Mesendoderm (in vitro differentiated cells): ENCODE measurements around the gene MTMR6.
"Not testable (repeated sequence)": the region's sequence is repeated elsewhere in the genome, so short reads cannot be mapped to it uniquely, and the experiment has no call there.

Experiments
- DNase-seq: peaks from one replicate; pipeline ENCODE4 v3.0.0; 2013
- H2AK5ac ChIP-seq: 2 replicates; pipeline ENCODE4 v1.6.1; 2013; ENCODE audit warnings: low read length, inconsistent platforms
- H2BK120ac ChIP-seq: 2 replicates; pipeline ENCODE4 v1.6.1; 2013; ENCODE audit warnings: low read depth, mild to moderate bottlenecking, low read length, moderate library complexity, mixed read lengths
- H2BK15ac ChIP-seq: replicated peaks from 2 replicates; pipeline ENCODE4 v1.6.1; 2013; ENCODE audit warnings: low read depth, mild to moderate bottlenecking, moderate library complexity
- H2BK5ac ChIP-seq: 2 replicates; pipeline ENCODE4 v1.6.1; 2013; ENCODE audit warnings: low read length, inconsistent platforms
- H3K18ac ChIP-seq: 2 replicates; pipeline ENCODE4 v1.6.1; 2013; ENCODE audit warnings: mild to moderate bottlenecking, low read length, mixed read lengths
- H3K23ac ChIP-seq: one replicate; pipeline ENCODE4 v1.6.1; 2013; ENCODE audit warnings: low read length
- H3K27ac ChIP-seq: 2 replicates; pipeline ENCODE4 v1.5.1; 2013; ENCODE audit warnings: low read depth, mild to moderate bottlenecking, inconsistent platforms, low read length, moderate library complexity
- H3K27me3 ChIP-seq: 2 replicates; pipeline ENCODE4 v1.6.1; 2013; ENCODE audit warnings: low read length, control low read depth, mild to moderate bottlenecking, inconsistent platforms; ENCODE audit not compliant: insufficient read depth, poor library complexity
- H3K36me3 ChIP-seq: 2 replicates; pipeline ENCODE4 v1.6.1; 2013; ENCODE audit warnings: low read length, inconsistent platforms; ENCODE audit not compliant: control insufficient read depth, insufficient read depth
- H3K4ac ChIP-seq: one replicate; pipeline ENCODE4 v1.6.1; 2013; ENCODE audit warnings: low read depth, mild to moderate bottlenecking, low read length, moderate library complexity
- H3K4me1 ChIP-seq: 2 replicates; pipeline ENCODE4 v1.6.1; 2013; ENCODE audit warnings: low read depth, low read length, inconsistent platforms; ENCODE audit not compliant: control insufficient read depth
- H3K4me2 ChIP-seq: 2 replicates; pipeline ENCODE4 v1.6.1; 2013; ENCODE audit warnings: low read length
- H3K4me3 ChIP-seq: 2 replicates; pipeline ENCODE4 v1.5.1; 2013; ENCODE audit warnings: mild to moderate bottlenecking, low read length
- H3K56ac ChIP-seq: one replicate; pipeline ENCODE4 v1.6.1; 2013; ENCODE audit warnings: low read length
- H3K79me1 ChIP-seq: 2 replicates; pipeline ENCODE4 v1.6.1; 2013; ENCODE audit warnings: low read length, inconsistent platforms
- H3K79me2 ChIP-seq: 2 replicates; pipeline ENCODE4 v1.6.1; 2013; ENCODE audit warnings: mild to moderate bottlenecking, low read length; ENCODE audit not compliant: control insufficient read depth, insufficient read depth
- H3K9ac ChIP-seq: 2 replicates; pipeline ENCODE4 v1.6.1; 2013; ENCODE audit warnings: low read length, inconsistent platforms
- H4K5ac ChIP-seq: one replicate; pipeline ENCODE4 v1.6.1; 2013; ENCODE audit warnings: low read length
- H4K8ac ChIP-seq: one replicate; pipeline ENCODE4 v1.6.1; 2013; ENCODE audit warnings: low read depth, mild to moderate bottlenecking, control low read depth, low read length, moderate library complexity
- WGBS: extraction: QIAGEN DNeasy Blood & Tissue Kit; methylation state at CpG from one replicate; pipeline ENCODE4 v1.1.7; 2013; ENCODE audit warnings: low lambda C conversion rate, missing lambda C conversion rate; ENCODE audit not compliant: insufficient coverage; ENCODE audit errors: extremely low coverage; 5-methylcytosine and 5-hydroxymethylcytosine counted together

The MTMR6 gene

GRCh38 chr13:25319771-25320170 lies 32.5 kb upstream of the MTMR6 start:
- Histone ChIP-seq H3K27ac (no peak overlapping the region), H3K23ac (no peak overlapping the region), H3K27me3 (no peaks in the 10 kb centered on the region), H2BK120ac (no peak overlapping the region), H2BK15ac (no peak overlapping the region), H3K4ac (no peak overlapping the region), H3K36me3 (no peaks in the 10 kb centered on the region), H3K9ac (no peak overlapping the region), H3K79me1 (no peaks in the 10 kb centered on the region), H3K4me3 (no peak overlapping the region), H4K5ac (no peak overlapping the region), H2AK5ac (no peak overlapping the region), H2BK5ac (no peak overlapping the region), H3K4me1 (no peaks in the 10 kb centered on the region), H3K4me2 (no peak overlapping the region), H3K18ac (no peak overlapping the region), H4K8ac (no peak overlapping the region), H3K56ac (no peak overlapping the region), H3K79me2 (no peaks in the 10 kb centered on the region)
- no peak for DNase-seq
- no CpG with 5 or more reads among the region's 1 CpG for whole genome bisulfite sequencing

- not testable (repeated sequence) for DNase-seq, H2BK120ac ChIP-seq, H3K4me2 ChIP-seq, H3K79me1 ChIP-seq, H3K23ac ChIP-seq, H2BK15ac ChIP-seq, H2AK5ac ChIP-seq, H3K36me3 ChIP-seq, H3K4ac ChIP-seq, H3K18ac ChIP-seq, H3K27me3 ChIP-seq, H3K4me3 ChIP-seq, H2BK5ac ChIP-seq, H4K5ac ChIP-seq, H3K56ac ChIP-seq, H3K9ac ChIP-seq, H3K27ac ChIP-seq, H4K8ac ChIP-seq, H3K4me1 ChIP-seq, H3K79me2 ChIP-seq
- no CpG with 5 or more reads among the region's 4 CpGs for WGBS
Observed at GRCh38 chr13:25318946-25319345, 31.7 kb upstream of the MTMR6 start.

DNA sequence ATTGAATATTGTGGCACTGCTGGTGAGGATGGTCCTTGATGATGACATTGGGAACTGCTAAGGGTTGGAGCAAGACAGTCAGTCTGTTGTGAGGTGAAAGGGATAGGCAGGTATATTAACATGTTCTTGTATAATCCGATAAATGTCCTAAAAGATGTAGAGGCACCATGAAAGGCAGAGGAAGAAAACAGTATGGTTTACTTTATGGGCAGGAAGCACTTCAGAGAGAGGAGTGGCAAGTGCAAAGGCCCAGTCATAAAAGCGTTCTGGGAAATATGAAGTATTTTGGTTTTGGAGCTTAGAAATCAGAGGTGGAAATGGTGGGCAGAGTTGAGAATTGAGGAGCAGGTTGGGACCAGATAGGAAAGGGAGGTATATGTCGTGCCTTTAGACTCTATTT lies 23.6 kb upstream of the MTMR6 start:
- peaks cover 4% of the 10 kb centered on the region for H3K79me2 ChIP-seq
- no peak overlapping the region for H3K23ac ChIP-seq
- H3K4ac ChIP-seq: no peak overlapping the region
- H4K8ac ChIP-seq: no peak overlapping the region
- no peaks in the 10 kb centered on the region for H3K27me3 ChIP-seq
- no peak overlapping the region for H2BK5ac ChIP-seq
- H3K79me1 ChIP-seq: peaks cover 3% of the 10 kb centered on the region
- no peak overlapping the region for H3K18ac ChIP-seq
- no peak overlapping the region for H3K9ac ChIP-seq
- H3K56ac ChIP-seq: no peak overlapping the region
- no peak overlapping the region for H2BK15ac ChIP-seq
- DNase-seq: no peak
- no peaks in the 10 kb centered on the region for H3K4me1 ChIP-seq
- no CpG with 5 or more reads among the region's 3 CpGs for WGBS
- no peak overlapping the region for H3K27ac ChIP-seq
- H3K36me3 ChIP-seq: peaks cover 3% of the 10 kb centered on the region
- H3K4me3 ChIP-seq: no peak overlapping the region
- no peak overlapping the region for H2AK5ac ChIP-seq
- no peak overlapping the region for H4K5ac ChIP-seq
- H3K4me2 ChIP-seq: no peak overlapping the region
- no peak overlapping the region for H2BK120ac ChIP-seq

DNA sequence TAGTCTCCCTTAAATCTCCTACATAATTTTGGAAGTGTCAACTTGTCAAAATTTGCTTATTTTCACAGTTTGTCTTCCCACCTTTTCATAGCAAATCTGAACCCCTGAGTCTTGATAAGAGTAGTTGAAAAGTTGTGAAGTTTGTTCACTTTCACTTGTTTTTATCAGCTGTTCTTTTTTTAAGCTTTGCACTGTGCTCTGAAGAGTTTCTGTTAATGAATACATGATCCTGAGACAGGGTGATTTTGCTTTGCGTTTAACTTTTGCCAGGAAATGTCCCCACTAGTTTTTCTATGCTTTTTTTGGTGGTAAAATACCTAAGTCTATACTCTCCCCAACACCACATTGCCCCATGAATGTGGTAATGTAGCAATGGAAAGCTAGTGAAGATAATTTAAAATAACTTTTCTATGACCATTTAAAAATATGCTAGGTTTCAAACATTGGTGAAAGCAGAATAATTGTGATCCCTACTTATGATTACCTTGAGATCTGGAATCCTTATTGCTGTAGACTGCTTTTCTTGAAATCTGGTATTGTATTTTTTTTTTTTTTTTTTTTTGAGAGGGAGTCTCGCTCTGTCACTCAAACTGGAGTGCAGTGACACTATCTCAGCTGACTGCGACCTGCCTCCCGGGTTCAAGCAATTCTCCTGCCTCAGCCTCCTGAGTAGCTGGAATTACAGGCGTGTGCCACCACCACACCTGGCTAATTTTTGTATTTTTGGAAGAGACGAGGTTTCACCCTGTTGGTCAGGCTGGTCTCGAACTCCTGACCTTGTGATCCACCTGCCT lies 19.6 kb upstream of the MTMR6 start:
- peaks cover 36% of the 10 kb centered on the region for H3K79me2 ChIP-seq
- WGBS: no CpG with 5 or more reads among the region's 7 CpGs
- H3K27me3 ChIP-seq: no peaks in the 10 kb centered on the region
- H2BK5ac ChIP-seq: no peak overlapping the region
- H2AK5ac ChIP-seq: no peak overlapping the region
- H3K36me3 ChIP-seq: peaks cover 3% of the 10 kb centered on the region
- H3K23ac ChIP-seq: no peak overlapping the region
- H4K5ac ChIP-seq: no peak overlapping the region
- H3K4ac ChIP-seq: no peak overlapping the region
- H3K4me2 ChIP-seq: no peak overlapping the region
- no peak overlapping the region for H3K18ac ChIP-seq
- no peak overlapping the region for H3K27ac ChIP-seq
- DNase-seq: no peak
- no peak overlapping the region for H3K9ac ChIP-seq
- peaks cover 2% of the 10 kb centered on the region for H3K4me1 ChIP-seq
- H3K56ac ChIP-seq: no peak overlapping the region
- no peak overlapping the region for H4K8ac ChIP-seq
- no peak overlapping the region for H2BK120ac ChIP-seq
- H3K79me1 ChIP-seq: peaks cover 11% of the 10 kb centered on the region
- H3K4me3 ChIP-seq: no peak overlapping the region
- H2BK15ac ChIP-seq: no peak overlapping the region

DNA sequence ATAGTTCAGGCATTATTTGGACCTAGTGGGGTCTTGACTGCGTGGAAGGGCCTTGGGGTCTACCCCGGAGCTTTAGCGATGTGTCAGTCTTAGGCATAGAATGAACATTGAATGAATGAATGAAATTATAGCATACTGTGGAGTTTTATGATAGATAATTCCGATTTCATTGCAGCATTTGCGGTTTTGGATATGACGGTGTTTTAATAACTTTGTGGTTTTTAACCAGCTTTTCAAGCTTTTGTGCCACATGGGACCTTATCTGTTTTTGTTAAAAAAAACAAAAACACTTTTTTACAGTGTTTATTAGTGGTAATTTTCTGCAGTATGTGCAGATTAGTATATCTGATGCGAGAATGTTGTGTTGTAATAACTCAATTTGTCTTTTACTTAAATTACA lies 14.8 kb upstream of the MTMR6 start:
- peak overlapping the region; percentile 8 for H3K4me2 ChIP-seq
- H3K36me3 ChIP-seq: no peaks in the 10 kb centered on the region
- H2AK5ac ChIP-seq: no peak overlapping the region
- no peak overlapping the region for H3K18ac ChIP-seq
- H3K4me3 ChIP-seq: peak overlapping the region; percentile 71
- no peak overlapping the region for H2BK15ac ChIP-seq
- WGBS: no CpG with 5 or more reads among the region's 7 CpGs
- no peak overlapping the region for H4K8ac ChIP-seq
- H4K5ac ChIP-seq: no peak overlapping the region
- no peak overlapping the region for H3K23ac ChIP-seq
- peaks cover 8% of the 10 kb centered on the region for H3K79me1 ChIP-seq
- peaks cover 39% of the 10 kb centered on the region for H3K79me2 ChIP-seq
- H3K4ac ChIP-seq: no peak overlapping the region
- H3K4me1 ChIP-seq: peaks cover 4% of the 10 kb centered on the region
- peak overlapping the region; percentile 85 for H3K9ac ChIP-seq
- H3K27me3 ChIP-seq: no peaks in the 10 kb centered on the region
- no peak overlapping the region for H2BK120ac ChIP-seq
- no peak overlapping the region for H3K27ac ChIP-seq
- no peak overlapping the region for H2BK5ac ChIP-seq
- peak overlapping the region; percentile 96 for H3K56ac ChIP-seq
- DNase-seq: no peak
